Activated naive CD4-positive, alpha-beta T cell treated with anti-CD3 and anti-CD28 coated beads for 36 hours (primary cell): ENCODE results near the gene DHRS1. TPM values are rescaled to one million over a fixed set of nuclear protein-coding genes. Genes with fewer than 3 reads are reported as not detected.

Source experiments
- CTCF ChIA-PET: fragments of 350-600 bp; sonication (Branson Sonifier 250); formaldehyde crosslinking; loops from one replicate; lab custom pipeline; 2021; ENCODE audit warnings: antibody characterized with exemption; lab: Charles Lee
- DNase-seq: peaks from one replicate; pipeline ENCODE4 v3.0.0-alpha.2; 2020
- H3K27ac Mint-ChIP-seq: one replicate; pipeline ENCODE4 v1.8.0; 2021; ENCODE audit warnings: mild to moderate bottlenecking, mixed read lengths
- H3K27me3 Mint-ChIP-seq: one replicate; pipeline ENCODE4 v1.8.0; 2021; ENCODE audit warnings: low read depth, mixed read lengths
- H3K36me3 Mint-ChIP-seq: one replicate; pipeline ENCODE4 v1.8.0; 2021; ENCODE audit warnings: low read depth, mixed read lengths
- H3K4me1 Mint-ChIP-seq: one replicate; pipeline ENCODE4 v1.8.0; 2021; ENCODE audit warnings: low read depth, mixed read lengths
- H3K4me3 Mint-ChIP-seq: one replicate; pipeline ENCODE4 v1.8.0; 2021; ENCODE audit warnings: mild to moderate bottlenecking, moderate library complexity, mixed read lengths
- H3K9me3 Mint-ChIP-seq: one replicate; pipeline ENCODE4 v1.8.0; 2021; ENCODE audit warnings: mixed read lengths
- intact Hi-C: fragments of 100-400 bp; cut with micrococcal nuclease; formaldehyde crosslinking; loops from one replicate; pipeline ENCODE4 v1.15.1; 2023
- total RNA-seq, 2 experiments: library from RNA; stranded (reverse); gene quantifications; one replicate each; pipeline ENCODE4 v1.2.3, GENCODE V29; 2021

Gene DHRS1
- total RNA-seq, 2 experiments from 2014 or later = 11.8 to 13.8 TPM

DNA sequence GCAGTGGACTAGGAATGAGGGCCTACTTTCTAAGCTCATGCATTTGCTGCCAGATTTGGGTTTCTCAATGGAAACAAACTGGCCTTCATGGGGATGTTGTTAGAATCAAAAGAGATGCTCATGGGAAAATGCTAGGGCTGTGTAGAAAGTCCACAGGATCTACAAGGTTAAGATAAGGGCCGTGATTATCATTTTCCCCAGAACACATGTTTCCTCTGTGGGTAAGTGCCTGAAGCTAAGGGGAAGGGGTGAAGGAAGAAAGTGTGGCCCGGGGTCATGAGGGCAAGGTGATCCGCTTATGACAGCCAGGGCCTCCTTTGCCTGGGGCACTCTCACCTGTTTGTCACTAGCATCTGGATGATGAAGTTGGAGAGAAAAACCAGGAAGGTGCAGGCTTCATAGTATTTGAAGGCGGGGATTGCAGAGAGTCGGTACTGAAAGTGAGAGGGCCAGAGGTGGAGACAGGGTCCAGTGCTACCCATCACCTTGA lies 25.5 kb upstream of the DHRS1 start:
- CTCF ChIA-PET = interaction anchor here (0.6 to 25.1 kb wide), 4 partner anchors 8 to 118 kb away, joined by 3 to 617 read pairs (median 6); partner anchors contain the start of genes CBLN3, CIDEB, KHNYN and SDR39U1
- intact Hi-C loops = no loop called here
- Mint-ChIP-seq H3K4me1 (peaks cover 5% of the 10 kb centered on the region), H3K27ac (no peak overlapping the region), H3K27me3 (peaks cover 3% of the 10 kb centered on the region), H3K36me3 (no peaks in the 10 kb centered on the region), H3K4me3 (no peak overlapping the region), H3K9me3 (no peaks in the 10 kb centered on the region)
- DNase-seq = no peak

DNA sequence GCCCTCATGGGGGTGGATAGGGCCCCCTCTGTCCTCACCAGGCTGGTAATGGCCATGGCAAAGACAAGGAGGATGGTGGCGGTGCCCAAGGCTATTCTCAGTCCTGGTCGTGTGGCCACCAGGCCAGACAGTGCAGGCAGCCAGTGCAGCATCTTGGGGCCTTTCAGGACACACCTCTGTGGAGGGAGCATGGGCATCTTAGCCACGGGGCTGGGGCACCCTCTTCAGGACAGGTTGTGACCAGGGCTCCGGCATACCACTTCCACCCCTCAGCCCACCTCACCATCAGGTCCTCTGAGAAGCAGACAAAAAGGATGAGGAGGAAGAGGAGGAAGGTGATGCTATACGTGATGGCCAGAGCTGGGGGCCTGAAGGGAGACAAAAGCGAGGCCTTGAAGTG lies 24.4 kb upstream of the DHRS1 start:
- H3K27ac Mint-ChIP-seq = no peak overlapping the region
- no peaks in the 10 kb centered on the region for H3K36me3 Mint-ChIP-seq
- peaks cover 5% of the 10 kb centered on the region for H3K4me1 Mint-ChIP-seq
- CTCF ChIA-PET = interaction anchor here (0.5 to 25.1 kb wide), 6 partner anchors 9 to 105 kb away, joined by 3 to 617 read pairs (median 8); partner anchors contain the start of genes CBLN3, CIDEB, KHNYN and LTB4R2
- H3K9me3 Mint-ChIP-seq = no peaks in the 10 kb centered on the region
- H3K27me3 Mint-ChIP-seq = peaks cover 3% of the 10 kb centered on the region
- DNase-seq = no peak
- intact Hi-C loops = no loop called here
- no peak overlapping the region for H3K4me3 Mint-ChIP-seq

DNA sequence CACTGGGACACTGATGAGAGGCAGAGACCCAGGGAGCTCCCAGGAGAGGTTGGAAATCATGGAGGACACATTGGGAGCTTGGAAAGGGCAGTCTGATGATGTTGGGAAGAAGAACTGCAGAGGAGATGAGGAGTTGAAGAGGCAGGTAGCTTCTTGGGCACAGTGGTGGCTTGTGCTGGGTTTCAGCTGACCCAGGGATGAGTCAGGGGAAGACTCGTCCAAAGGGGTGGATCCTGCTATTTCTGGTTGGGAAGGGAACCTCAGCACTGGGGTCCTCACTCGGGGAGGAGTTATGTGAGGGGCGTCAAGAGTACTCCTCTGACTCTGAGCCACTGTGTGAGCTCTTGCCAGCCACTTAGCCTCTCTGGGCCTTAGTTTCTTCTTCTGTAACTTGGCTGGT lies 23.8 kb upstream of the DHRS1 start:
- CTCF ChIA-PET = interaction anchor here (0.6 to 25.1 kb wide), 6 partner anchors 10 to 106 kb away, joined by 3 to 617 read pairs (median 9); partner anchors contain the start of genes CBLN3, CIDEB, KHNYN and LTB4R2
- H3K9me3 Mint-ChIP-seq = no peaks in the 10 kb centered on the region
- no peak for DNase-seq
- H3K4me3 Mint-ChIP-seq = no peak overlapping the region
- no peak overlapping the region for H3K27ac Mint-ChIP-seq
- no peaks in the 10 kb centered on the region for H3K36me3 Mint-ChIP-seq
- peaks cover 3% of the 10 kb centered on the region for H3K27me3 Mint-ChIP-seq
- intact Hi-C loops = no loop called here
- peaks cover 5% of the 10 kb centered on the region for H3K4me1 Mint-ChIP-seq

DNA sequence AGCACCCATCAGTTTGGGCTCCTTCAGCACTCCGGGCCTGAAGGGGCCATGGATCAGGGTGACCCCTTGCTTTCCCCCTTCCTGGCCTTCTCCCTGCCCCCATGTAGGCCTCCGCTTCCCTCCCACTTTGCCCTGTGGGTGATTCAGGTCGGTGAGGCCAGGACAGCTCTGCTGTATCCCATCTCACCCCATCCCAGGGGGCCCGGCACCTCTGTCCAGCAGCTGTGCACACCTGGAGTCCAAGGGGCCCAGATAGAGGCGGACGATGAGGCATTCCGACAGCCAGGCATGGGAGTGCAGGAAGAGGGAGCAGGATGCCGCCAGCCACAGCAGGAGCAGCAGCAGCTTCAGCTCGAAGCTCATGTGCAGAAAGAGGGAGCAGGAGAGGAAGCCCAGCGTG lies 23.1 kb upstream of the DHRS1 start:
- Mint-ChIP-seq H3K4me1 (peaks cover 8% of the 10 kb centered on the region), H3K36me3 (no peaks in the 10 kb centered on the region), H3K9me3 (no peaks in the 10 kb centered on the region), H3K27me3 (peaks cover 3% of the 10 kb centered on the region), H3K27ac (no peak overlapping the region), H3K4me3 (no peak overlapping the region)
- DNase-seq = no peak
- intact Hi-C loops = no loop called here
- CTCF ChIA-PET = interaction anchor here (0.5 to 25.1 kb wide), 6 partner anchors 10 to 181 kb away, joined by 3 to 617 read pairs (median 9); partner anchors contain the start of genes CBLN3, CIDEB, EMC9 and KHNYN

DNA sequence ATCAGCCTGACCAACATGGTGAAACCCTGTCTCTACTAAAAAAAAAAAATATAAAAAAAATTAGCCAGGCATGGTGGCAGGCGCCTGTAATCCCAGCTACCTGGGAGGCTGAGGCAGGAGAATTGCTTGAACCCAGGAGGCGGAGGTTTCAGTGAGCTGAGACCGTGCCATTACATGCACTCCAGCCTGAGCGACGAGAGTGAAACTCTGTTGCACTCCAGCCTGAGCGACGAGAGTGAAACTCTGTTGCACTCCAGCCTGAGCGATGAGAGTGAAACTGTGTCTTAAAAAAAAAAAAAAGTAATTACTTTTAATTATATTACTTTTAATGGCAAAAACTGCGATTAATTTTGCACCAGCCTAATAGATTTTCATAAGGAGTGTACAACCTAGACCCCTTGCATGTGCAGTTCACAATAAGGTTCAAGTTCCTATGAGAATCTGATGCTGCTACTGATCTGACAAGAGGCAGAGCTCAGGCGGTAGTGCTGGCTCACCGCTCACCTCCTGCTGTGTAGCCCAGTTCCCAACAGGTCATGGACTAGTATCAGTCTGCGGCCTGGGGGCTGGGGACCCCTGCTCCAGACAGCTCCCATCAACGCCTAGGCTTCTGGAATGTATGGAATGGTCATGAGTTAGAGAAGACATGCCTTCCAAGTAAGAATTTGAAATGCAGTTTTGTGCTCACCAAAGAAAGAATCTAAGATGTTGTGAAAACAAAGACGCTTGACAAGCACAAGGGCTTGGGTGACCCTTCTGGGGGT lies 21.8 kb upstream of the DHRS1 start:
- H3K4me3 Mint-ChIP-seq = no peak overlapping the region
- intact Hi-C loops = no loop called here
- peaks cover 3% of the 10 kb centered on the region for H3K27me3 Mint-ChIP-seq
- H3K9me3 Mint-ChIP-seq = no peaks in the 10 kb centered on the region
- H3K4me1 Mint-ChIP-seq = peaks cover 15% of the 10 kb centered on the region
- no peaks in the 10 kb centered on the region for H3K36me3 Mint-ChIP-seq
- H3K27ac Mint-ChIP-seq = no peak overlapping the region
- DNase-seq = no peak
- CTCF ChIA-PET = interaction anchor here (1.2 to 25.1 kb wide), 3 partner anchors 12 to 108 kb away, joined by 4 to 617 read pairs (median 49); partner anchors contain the start of genes CBLN3, CIDEB, KHNYN and LTB4R2

DNA sequence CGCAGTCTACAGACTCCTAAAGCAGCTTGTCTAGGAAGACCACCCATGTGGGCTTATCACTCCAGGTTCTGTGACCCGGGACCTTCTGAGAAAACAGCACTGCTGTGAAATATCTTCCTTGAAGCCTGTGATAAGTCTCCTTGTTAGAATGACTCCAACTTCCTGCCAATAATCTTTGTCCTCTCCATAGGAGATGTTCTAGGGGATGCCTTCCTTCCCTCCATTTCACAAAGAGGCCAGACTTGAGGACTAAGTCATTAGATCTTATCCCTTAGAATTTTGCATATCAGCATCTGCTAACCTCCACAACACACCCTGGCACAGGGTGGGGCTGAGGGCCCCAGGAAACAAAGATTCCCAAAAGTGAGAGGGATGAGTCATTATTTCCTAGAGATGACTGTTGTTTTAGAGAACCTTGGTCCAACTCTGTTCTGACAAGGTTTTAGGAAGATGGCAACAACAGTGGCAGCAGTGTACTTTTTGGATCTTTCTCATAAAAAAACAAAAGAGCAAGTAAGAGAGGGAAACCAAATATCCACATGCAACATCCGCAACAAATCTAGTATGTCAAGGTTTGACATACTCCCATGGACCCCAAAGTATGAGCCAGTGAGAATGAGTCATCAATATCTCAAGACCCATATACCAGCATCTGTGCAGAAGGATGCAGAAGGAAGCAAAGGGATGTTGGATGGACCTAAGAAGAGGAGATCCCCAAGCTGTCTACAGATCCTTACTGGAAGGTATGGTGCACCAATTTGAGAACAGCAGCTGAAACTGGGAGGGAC lies 17.8 kb upstream of the DHRS1 start:
- peaks cover 7% of the 10 kb centered on the region for H3K36me3 Mint-ChIP-seq
- no peak for DNase-seq
- H3K27ac Mint-ChIP-seq = no peak overlapping the region
- CTCF ChIA-PET = interaction anchor here (1.0 to 25.1 kb wide), 8 partner anchors 9 to 112 kb away, joined by 3 to 617 read pairs (median 4); partner anchors contain the start of genes CBLN3, CIDEB, KHNYN and LTB4R2
- H3K4me3 Mint-ChIP-seq = no peak overlapping the region
- H3K27me3 Mint-ChIP-seq = no peaks in the 10 kb centered on the region
- H3K4me1 Mint-ChIP-seq = peaks cover 45% of the 10 kb centered on the region
- intact Hi-C loops = no loop called here
- H3K9me3 Mint-ChIP-seq = no peaks in the 10 kb centered on the region

DNA sequence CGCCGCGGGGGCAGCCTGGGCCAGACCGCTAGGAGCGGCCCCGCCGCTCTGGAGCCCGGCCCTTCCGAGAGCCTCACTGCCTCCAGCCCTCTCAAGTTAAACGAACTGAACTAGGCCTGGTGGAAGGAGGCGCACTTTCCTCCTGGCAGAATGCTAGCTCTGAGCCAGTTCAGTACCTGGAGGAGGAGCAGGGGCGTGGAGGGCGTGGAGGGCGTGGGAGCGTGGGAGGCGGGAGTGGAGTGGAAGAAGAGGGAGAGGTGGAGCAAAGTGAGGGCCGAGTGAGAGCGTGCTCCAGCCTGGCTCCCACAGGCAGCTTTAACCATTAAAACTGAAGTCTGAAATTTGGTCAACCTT lies 17.0 kb upstream of the DHRS1 start:
- H3K9me3 Mint-ChIP-seq = no peaks in the 10 kb centered on the region
- intact Hi-C loops = no loop called here
- no peaks in the 10 kb centered on the region for H3K27me3 Mint-ChIP-seq
- no peak overlapping the region for H3K27ac Mint-ChIP-seq
- no peak overlapping the region for H3K4me3 Mint-ChIP-seq
- peaks cover 7% of the 10 kb centered on the region for H3K36me3 Mint-ChIP-seq
- CTCF ChIA-PET = interaction anchor here (1.0 to 1.3 kb wide), 3 partner anchors 17 to 120 kb away, joined by 3 to 4 read pairs (median 3); partner anchors contain the start of gene TINF2
- H3K4me1 Mint-ChIP-seq = peaks cover 52% of the 10 kb centered on the region
- DNase-seq = no peak

DNA sequence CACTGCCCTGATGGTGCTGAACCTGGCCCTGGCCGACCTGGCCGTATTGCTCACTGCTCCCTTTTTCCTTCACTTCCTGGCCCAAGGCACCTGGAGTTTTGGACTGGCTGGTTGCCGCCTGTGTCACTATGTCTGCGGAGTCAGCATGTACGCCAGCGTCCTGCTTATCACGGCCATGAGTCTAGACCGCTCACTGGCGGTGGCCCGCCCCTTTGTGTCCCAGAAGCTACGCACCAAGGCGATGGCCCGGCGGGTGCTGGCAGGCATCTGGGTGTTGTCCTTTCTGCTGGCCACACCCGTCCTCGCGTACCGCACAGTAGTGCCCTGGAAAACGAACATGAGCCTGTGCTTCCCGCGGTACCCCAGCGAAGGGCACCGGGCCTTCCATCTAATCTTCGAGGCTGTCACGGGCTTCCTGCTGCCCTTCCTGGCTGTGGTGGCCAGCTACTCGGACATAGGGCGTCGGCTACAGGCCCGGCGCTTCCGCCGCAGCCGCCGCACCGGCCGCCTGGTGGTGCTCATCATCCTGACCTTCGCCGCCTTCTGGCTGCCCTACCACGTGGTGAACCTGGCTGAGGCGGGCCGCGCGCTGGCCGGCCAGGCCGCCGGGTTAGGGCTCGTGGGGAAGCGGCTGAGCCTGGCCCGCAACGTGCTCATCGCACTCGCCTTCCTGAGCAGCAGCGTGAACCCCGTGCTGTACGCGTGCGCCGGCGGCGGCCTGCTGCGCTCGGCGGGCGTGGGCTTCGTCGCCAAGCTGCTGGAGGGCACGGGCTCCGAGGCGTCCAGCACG lies 16.4 kb upstream of the DHRS1 start:
- no peak for DNase-seq
- no peak overlapping the region for H3K4me3 Mint-ChIP-seq
- intact Hi-C loops = no loop called here

DNA sequence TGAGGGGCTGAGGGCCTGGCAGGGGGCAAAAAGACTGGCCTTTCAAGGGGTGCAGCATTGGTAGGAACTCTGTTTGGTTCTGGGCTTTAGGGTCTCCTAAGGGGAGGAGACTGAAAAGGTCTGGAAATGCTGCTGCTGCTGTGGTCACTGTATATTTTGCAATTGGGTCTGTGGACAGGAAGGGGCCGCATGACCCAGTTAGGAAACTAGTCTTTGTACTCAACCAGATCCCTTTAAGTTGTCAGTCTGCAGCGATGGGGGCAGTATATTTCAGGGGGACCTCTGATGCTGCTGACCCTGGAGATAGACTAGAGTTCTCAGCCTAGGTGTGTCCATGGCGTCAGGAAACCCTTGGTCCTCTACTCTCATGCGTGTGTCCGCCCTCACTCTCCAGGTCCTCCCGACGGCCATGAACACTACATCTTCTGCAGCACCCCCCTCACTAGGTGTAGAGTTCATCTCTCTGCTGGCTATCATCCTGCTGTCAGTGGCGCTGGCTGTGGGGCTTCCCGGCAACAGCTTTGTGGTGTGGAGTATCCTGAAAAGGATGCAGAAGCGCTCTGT lies 15.7 kb upstream of the DHRS1 start:
- H3K36me3 Mint-ChIP-seq = peaks cover 7% of the 10 kb centered on the region
- H3K27me3 Mint-ChIP-seq = no peaks in the 10 kb centered on the region
- H3K27ac Mint-ChIP-seq = no peak overlapping the region
- H3K4me3 Mint-ChIP-seq = no peak overlapping the region
- no peak for DNase-seq
- CTCF ChIA-PET = interaction anchor here (1.2 to 8.5 kb wide), 3 partner anchors 15 to 121 kb away, joined by 3 to 111 read pairs (median 4); partner anchors contain the start of genes ADCY4 and TINF2
- H3K4me1 Mint-ChIP-seq = peaks cover 54% of the 10 kb centered on the region
- H3K9me3 Mint-ChIP-seq = no peaks in the 10 kb centered on the region
- intact Hi-C loops = no loop called here

More for the DNA sequence above, 16.4 kb upstream of the DHRS1 start:
- Mint-ChIP-seq H3K4me1 (peaks cover 52% of the 10 kb centered on the region), H3K27me3 (no peaks in the 10 kb centered on the region), H3K27ac (no peak overlapping the region), H3K9me3 (no peaks in the 10 kb centered on the region), H3K36me3 (peaks cover 7% of the 10 kb centered on the region)
- CTCF ChIA-PET = interaction anchor here (1.0 to 1.3 kb wide), 3 partner anchors 17 to 121 kb away, joined by 3 to 4 read pairs (median 3); partner anchors contain the start of gene TINF2

DNA sequence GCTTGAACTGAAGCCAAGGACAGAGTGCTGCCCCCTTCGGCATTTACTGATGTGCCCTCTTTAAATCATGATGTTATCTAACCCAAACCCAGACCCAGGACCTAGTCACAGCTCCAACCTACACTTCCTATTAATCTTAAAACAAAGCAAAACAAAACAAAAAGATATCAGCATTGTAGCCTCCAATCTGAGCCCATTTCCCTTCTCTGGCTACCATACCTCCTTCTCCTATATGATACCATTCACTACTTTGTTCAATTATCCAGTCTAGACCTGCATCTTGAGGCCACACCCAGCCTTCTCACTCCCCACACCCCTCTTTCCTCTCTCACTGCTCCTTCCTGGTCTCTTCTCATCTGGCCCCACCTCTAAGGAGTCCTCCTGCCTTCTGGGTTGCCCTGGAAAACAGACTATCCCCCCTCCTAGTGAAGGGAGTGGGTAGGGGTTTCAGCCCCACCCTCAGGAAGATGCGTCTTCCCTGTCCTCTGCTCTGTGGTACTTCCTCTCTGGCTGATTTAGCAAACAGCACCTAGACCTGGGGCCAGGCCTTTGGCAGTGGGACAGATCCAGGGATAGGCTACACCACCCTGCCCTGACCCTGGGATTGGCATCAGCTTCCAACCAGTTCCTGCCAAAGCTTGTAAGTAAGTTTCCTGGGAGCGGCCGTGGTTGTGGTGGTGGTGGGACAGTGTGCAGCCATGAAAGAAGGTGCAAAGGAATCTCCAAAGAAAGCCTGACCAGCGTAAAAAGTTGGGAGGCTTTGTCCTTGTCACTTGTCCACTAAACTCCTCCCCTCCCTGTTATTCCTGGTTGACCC lies 15.0 kb upstream of the DHRS1 start:
- intact Hi-C loops = no loop called here
- no peak for DNase-seq
- peaks cover 8% of the 10 kb centered on the region for H3K36me3 Mint-ChIP-seq
- CTCF ChIA-PET = interaction anchor here (1.3 to 8.5 kb wide), 3 partner anchors 16 to 122 kb away, joined by 4 to 111 read pairs (median 5); partner anchors contain the start of genes ADCY4 and TINF2
- H3K4me3 Mint-ChIP-seq = no peak overlapping the region
- H3K4me1 Mint-ChIP-seq = peaks cover 62% of the 10 kb centered on the region
- H3K9me3 Mint-ChIP-seq = no peaks in the 10 kb centered on the region
- H3K27ac Mint-ChIP-seq = no peak overlapping the region
- H3K27me3 Mint-ChIP-seq = no peaks in the 10 kb centered on the region
